ENCODE results near the gene MAGI1.
"Not testable (repeated sequence)": the region's sequence is repeated elsewhere in the genome, so short reads cannot be mapped to it uniquely, and the experiment has no call there.

The MAGI1 gene

GRCh38 chr3:65524584-65524983 is 514.1 kb downstream of the MAGI1 start:
- DNase-seq (ENCODE audit: low spot score): no peak

GRCh38 chr3:65523878-65524277 is 514.8 kb downstream of the MAGI1 start:
- no peak for DNase-seq (ENCODE audit: low spot score)

- no peak for DNase-seq (ENCODE audit: low spot score)
Measured at GRCh38 chr3:65521032-65521431, 517.7 kb downstream of the MAGI1 start.

- DNase-seq (ENCODE audit: low spot score): no peak
Measured at GRCh38 chr3:65516998-65517397, 521.7 kb downstream of the MAGI1 start.

DNA sequence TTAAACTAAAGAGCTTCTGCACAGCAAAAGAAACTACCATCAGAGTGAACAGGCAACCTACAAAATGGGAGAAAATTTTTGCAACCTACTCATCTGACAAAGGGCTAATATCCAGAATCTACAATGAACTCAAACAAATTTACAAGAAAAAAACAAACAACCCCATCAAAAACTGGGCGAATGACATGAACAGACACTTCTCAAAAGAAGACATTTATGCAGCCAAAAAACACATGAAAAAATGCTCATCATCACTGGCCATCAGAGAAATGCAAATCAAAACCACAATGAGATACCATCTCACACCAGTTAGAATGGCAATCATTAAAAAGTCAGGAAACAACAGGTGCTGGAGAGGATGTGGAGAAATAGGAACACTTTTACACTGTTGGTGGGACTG is 524.4 kb downstream of the MAGI1 start:
- not testable (repeated sequence) for DNase-seq (ENCODE audit: low spot score)

DNA sequence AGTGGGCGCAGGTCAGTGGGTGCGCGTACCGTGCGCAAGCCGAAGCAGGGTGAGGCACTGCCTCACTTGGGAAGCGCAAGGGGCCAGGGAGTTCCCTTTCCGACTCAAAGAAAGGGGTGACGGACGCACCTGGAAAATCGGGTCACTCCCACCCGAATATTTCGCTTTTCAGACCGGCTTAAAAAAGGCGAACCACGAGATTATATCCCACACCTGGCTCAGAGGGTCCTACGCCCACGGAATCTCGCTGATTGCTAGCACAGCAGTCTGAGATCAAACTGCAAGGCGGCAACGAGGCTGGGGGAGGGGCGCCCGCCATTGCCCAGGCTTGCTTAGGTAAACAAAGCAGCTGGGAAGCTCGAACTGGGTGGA is 529.3 kb downstream of the MAGI1 start:
- DNase-seq (ENCODE audit: low spot score): not testable (repeated sequence)

DNA sequence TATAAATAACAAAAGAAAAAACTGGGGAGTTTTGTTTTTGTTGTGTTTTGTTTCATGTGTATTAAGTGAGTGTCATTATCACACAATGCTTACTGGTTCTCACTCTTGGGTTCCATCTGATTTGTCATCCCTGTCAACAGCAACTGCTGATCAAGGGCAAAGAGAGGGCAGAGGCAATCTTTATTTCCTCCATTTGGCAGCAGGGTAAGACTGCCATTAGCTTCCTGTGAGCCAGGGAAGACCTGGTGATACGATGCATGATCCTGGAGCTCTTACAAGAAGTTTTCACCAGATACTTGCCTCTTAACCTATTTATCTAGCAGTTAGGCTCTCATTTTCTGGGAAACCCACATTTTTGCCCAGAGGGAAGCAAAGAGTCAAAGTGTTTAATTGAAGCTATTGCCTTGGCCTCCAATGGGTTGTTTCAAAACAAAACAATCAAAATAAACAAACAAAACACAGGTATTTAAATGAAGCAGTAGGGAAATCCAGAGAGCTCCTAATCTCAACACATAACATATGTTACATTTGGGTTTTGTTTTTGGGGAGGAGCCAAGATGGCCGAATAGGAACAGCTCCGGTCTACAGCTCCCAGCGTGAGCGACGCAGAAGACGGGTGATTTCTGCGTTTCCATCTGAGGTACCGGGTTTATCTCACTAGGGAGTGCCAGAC is 529.8 kb downstream of the MAGI1 start:
- DNase-seq (ENCODE audit: low spot score): no peak

- no peak for DNase-seq (ENCODE audit: low spot score)
Measured at GRCh38 chr3:65507437-65507836, 531.3 kb downstream of the MAGI1 start.

DNA sequence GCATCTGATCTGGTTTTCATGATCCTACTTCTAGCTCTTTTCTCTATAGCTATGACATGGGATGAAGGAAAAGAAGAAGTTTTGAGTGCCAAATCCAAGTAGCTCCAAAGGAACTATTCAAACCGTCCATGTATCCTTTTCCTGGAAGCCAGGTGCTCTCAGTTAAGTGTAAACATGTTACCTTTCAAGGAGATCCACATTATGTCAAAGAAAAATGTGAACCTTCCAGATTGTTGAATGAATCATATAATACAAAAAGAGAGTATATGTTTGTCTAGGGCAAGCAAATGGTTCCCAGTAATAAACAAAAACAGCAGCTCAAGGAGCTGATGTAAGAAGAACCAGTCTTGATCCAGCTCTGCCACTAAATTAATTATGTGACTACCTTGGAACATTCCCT is 534.9 kb downstream of the MAGI1 start:
- DNase-seq (ENCODE audit: low spot score): no peak

- no peak for DNase-seq (ENCODE audit: low spot score)
Measured at GRCh38 chr3:65502526-65502925, 536.2 kb downstream of the MAGI1 start.

GRCh38 chr3:65500398-65501306 is 538.1 kb downstream of the MAGI1 start:
- no peak for DNase-seq (ENCODE audit: low spot score)

GRCh38 chr3:65497846-65498245 is 540.9 kb downstream of the MAGI1 start:
- no peak for DNase-seq (ENCODE audit: low spot score)

- no peak for DNase-seq (ENCODE audit: low spot score)
Measured at GRCh38 chr3:65497236-65497635, 541.5 kb downstream of the MAGI1 start.

DNA sequence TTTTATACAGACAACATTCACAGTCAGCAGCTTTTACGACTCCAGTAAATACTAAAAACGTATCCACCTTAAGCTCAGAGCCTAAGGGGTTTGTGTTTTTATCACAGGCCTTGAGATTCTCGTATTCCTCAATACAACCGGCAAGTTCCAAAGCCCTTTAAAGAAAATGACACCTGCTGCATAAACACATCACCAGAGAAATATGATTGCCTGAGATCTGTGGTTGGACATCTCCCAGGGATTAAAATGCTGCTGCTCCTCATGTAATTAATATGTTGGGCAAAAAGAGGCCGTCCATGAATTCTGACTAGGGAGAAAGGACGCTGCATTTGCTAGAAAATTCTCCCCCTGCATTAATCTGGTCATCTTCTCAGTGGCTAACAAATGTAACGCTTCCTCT is 544.8 kb downstream of the MAGI1 start:
- DNase-seq (ENCODE audit: low spot score): no peak

GRCh38 chr3:65493371-65493882 is 545.3 kb downstream of the MAGI1 start:
- DNase-seq (ENCODE audit: low spot score): no peak

GRCh38 chr3:65492249-65492648 is 546.5 kb downstream of the MAGI1 start:
- DNase-seq (ENCODE audit: low spot score): no peak

DNA sequence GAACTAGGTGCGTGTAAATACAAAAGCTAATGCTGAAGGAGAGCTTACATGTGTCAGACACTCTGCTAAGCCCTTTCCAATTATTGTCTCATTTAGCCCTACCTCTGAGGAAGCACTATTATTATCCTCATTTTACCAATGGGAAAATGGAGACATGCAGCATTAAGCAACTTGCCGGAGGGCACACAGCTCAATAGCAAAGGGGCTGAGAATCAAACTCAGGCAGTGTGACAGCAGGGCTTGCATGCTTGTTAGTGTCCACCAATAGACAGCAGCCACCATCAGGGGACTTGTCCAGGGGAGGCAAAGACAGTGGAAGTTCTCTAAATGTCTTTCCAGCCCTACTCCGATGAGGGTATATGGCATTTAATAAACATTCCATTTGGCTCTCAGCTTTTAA is 548.6 kb downstream of the MAGI1 start:
- DNase-seq (ENCODE audit: low spot score): no peak

DNA sequence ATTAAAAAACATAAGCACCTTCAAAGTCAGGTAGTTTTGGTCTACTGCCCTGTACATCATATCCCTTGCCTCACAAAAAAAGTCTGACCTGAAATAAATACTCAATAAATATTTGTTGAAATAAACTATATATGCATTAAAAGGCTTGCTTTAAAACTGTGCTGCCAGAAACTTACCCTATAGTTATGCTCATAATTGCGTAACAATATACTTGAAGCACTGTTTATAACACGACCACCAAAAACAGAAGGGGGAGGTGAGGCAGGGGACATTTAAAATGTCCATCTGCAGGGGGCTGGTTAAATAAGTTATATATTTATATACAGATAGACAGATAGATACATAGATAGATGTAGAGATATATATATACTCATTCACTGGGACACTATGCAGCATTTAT is 549.5 kb downstream of the MAGI1 start:
- DNase-seq (ENCODE audit: low spot score): no peak

- no peak for DNase-seq (ENCODE audit: low spot score)
Measured at GRCh38 chr3:65485826-65486469, 552.8 kb downstream of the MAGI1 start.

- DNase-seq (ENCODE audit: low spot score): no peak
Measured at GRCh38 chr3:65484964-65485363, 553.8 kb downstream of the MAGI1 start.

- no peak for DNase-seq (ENCODE audit: low spot score)
Measured at GRCh38 chr3:65483480-65483879, 555.2 kb downstream of the MAGI1 start.

GRCh38 chr3:65483011-65483410 is 555.7 kb downstream of the MAGI1 start:
- DNase-seq (ENCODE audit: low spot score): no peak

GRCh38 chr3:65481085-65481484 is 557.6 kb downstream of the MAGI1 start:
- DNase-seq (ENCODE audit: low spot score): no peak

Data from CD4-positive, alpha-beta T cell treated with Interleukin-6 at 100 ng/mL for 8 hours (primary cell).